Bronchial epithelial cell (primary cell): ENCODE data around the gene SHLD1. TPM values are rescaled to one million over a fixed set of nuclear protein-coding genes. Genes with fewer than 3 reads are reported as not detected.
"Not testable (repeated sequence)": the region's sequence is repeated elsewhere in the genome, so short reads cannot be mapped to it uniquely, and the experiment has no call there.

Experiments
- DNase-seq: peaks from one replicate; pipeline ENCODE4 v3.0.0-alpha.2; 2010; ENCODE audit warnings: low read depth
- FAIRE-seq: peaks from 2 replicates; lab custom pipeline; 2011; peaks lifted over from hg19 to GRCh38; lab: Jason Lieb, UNC
- H3K27me3 ChIP-seq: 2 replicates; pipeline ENCODE4 v1.5.1; 2011; ENCODE audit warnings: low read length; ENCODE audit not compliant: control insufficient read depth, insufficient read depth
- H3K36me3 ChIP-seq: 2 replicates; pipeline ENCODE4 v1.5.1; 2011; ENCODE audit warnings: low read length; ENCODE audit not compliant: control insufficient read depth, insufficient read depth
- H3K4me3 ChIP-seq: 2 replicates; pipeline ENCODE4 v1.5.1; 2011; ENCODE audit warnings: mild to moderate bottlenecking, low read depth, low read length, control low read depth
- CTCF ChIP-seq: IDR thresholded peaks from 2 replicates; pipeline ENCODE4 v1.5.1; 2011; ENCODE audit warnings: mild to moderate bottlenecking, moderate library complexity, low read length, control low read depth, inconsistent platforms; ENCODE audit not compliant: insufficient read depth, severe bottlenecking
- total RNA-seq: library from RNA; depleted of rRNA; stranded (reverse); fragments of >200 nt; gene quantifications from 2 replicates; pipeline ENCODE4 v1.2.1, GENCODE V29; 2014

The SHLD1 gene
- total RNA-seq, 1 donor from 2014 or later = 4.5 TPM

GRCh38 chr20:5779071-5779900 is 29.1 kb downstream of the SHLD1 start:
- TF ChIP-seq CTCF = no peak
- peak; percentile 92 for DNase-seq

GRCh38 chr20:5780846-5781217 is 30.6 kb downstream of the SHLD1 start:
- no peaks in the 10 kb centered on the region for H3K36me3 ChIP-seq
- DNase-seq = no peak
- no peaks in the 10 kb centered on the region for H3K27me3 ChIP-seq
- no peak overlapping the region for H3K4me3 ChIP-seq
- no peak for TF ChIP-seq CTCF
- FAIRE-seq = no peak

More at GRCh38 chr20:5779071-5779900, 29.1 kb downstream of the SHLD1 start:
- H3K27me3 ChIP-seq = no peaks in the 10 kb centered on the region
- no peaks in the 10 kb centered on the region for H3K36me3 ChIP-seq
- H3K4me3 ChIP-seq = no peak overlapping the region
- no peak for FAIRE-seq

GRCh38 chr20:5781367-5781766 is 31.2 kb downstream of the SHLD1 start:
- not testable (repeated sequence) for H3K27me3 ChIP-seq, FAIRE-seq, DNase-seq, H3K4me3 ChIP-seq, H3K36me3 ChIP-seq

- no peak for TF ChIP-seq CTCF
- Histone ChIP-seq H3K36me3 (no peaks in the 10 kb centered on the region), H3K27me3 (no peaks in the 10 kb centered on the region), H3K4me3 (no peak overlapping the region)
- DNase-seq (no peak), FAIRE-seq (no peak)
These were observed 31.9 kb downstream of the SHLD1 start for GRCh38 chr20:5781798-5782750.

GRCh38 chr20:5784735-5785134 is 34.5 kb downstream of the SHLD1 start:
- no peak for DNase-seq
- no peak for FAIRE-seq

More at GRCh38 chr20:5784735-5785134, 34.5 kb downstream of the SHLD1 start:
- H3K36me3 ChIP-seq = no peaks in the 10 kb centered on the region
- H3K4me3 ChIP-seq = no peak overlapping the region
- no peak for TF ChIP-seq CTCF
- H3K27me3 ChIP-seq = no peaks in the 10 kb centered on the region
